DMS 273 treated with DMSO at 0.1 percent for 48 hours (cell line): ENCODE measurements around the gene FATE1.

Experiments used
- DNase-seq: peaks from one replicate; lab custom pipeline; 2025; lab: John Stamatoyannopoulos, UW

FATE1 gene

GRCh38 chrX:151743651-151744470 is 28.0 kb downstream of the FATE1 start:
- no peak for DNase-seq

GRCh38 chrX:151745651-151746050 is 29.8 kb downstream of the FATE1 start:
- DNase-seq: no peak

- no peak for DNase-seq
Observed at GRCh38 chrX:151746502-151746901, 30.7 kb downstream of the FATE1 start.

GRCh38 chrX:151750511-151750910 is 34.7 kb downstream of the FATE1 start:
- DNase-seq: no peak

GRCh38 chrX:151752847-151753246 is 37.0 kb downstream of the FATE1 start:
- DNase-seq: no peak

GRCh38 chrX:151753313-151754046 is 37.6 kb downstream of the FATE1 start:
- peak; percentile 37 for DNase-seq

GRCh38 chrX:151754047-151754429 is 38.2 kb downstream of the FATE1 start:
- peak; percentile 21 for DNase-seq

GRCh38 chrX:151754641-151755215 is 38.9 kb downstream of the FATE1 start:
- DNase-seq: peak; percentile 43

- no peak for DNase-seq
Observed at GRCh38 chrX:151759041-151759708, 43.3 kb downstream of the FATE1 start.

- no peak for DNase-seq
Observed at GRCh38 chrX:151762802-151763201, 47.0 kb downstream of the FATE1 start.

GRCh38 chrX:151763711-151764110 is 47.9 kb downstream of the FATE1 start:
- DNase-seq: no peak

- DNase-seq: no peak
Observed at GRCh38 chrX:151765026-151765425, 49.2 kb downstream of the FATE1 start.

GRCh38 chrX:151771726-151772125 is 55.9 kb downstream of the FATE1 start:
- no peak for DNase-seq
